ENCODE measurements around the gene JMJD6.
"Not testable (repeated sequence)": the region's sequence is repeated elsewhere in the genome, so short reads cannot be mapped to it uniquely, and the experiment has no call there.

JMJD6 gene

DNA sequence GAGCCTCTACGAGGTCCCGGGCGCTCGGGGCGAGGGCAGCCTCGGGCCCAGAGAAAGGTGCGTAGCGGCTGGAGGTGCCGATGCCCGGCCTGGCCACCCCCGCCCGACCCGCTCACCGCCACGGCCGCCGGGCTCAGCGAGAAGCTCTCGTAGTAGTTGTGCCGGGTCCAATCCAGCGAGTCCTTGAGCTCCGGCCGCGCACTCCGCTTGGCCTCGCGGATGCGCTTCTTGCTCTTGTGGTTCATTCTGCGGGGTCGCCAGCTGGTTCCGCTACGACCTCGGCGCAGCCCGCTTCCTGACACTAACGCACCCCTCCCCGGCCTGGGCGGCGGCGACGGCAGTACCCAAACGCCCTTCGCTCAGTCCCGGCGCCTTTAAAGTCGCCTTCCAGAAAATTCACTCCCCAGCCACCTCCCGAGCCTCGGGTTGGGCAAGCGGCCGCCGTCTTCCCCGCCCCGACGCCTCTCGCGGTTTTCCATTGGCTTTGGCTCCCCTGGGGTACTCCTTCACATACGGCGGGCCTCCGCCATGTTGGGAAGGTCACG lies at the start of gene JMJD6:
JMJD6 (minus strand) TSS at position 376 of the 545 bp plus-strand sequence; CDS start at position 245, 131 bp downstream.
- peak; percentile 96 for DNase-seq

GRCh38 chr17:76775021-76775600 lies 48.7 kb upstream of the JMJD6 start:
- DNase-seq: no peak

DNA sequence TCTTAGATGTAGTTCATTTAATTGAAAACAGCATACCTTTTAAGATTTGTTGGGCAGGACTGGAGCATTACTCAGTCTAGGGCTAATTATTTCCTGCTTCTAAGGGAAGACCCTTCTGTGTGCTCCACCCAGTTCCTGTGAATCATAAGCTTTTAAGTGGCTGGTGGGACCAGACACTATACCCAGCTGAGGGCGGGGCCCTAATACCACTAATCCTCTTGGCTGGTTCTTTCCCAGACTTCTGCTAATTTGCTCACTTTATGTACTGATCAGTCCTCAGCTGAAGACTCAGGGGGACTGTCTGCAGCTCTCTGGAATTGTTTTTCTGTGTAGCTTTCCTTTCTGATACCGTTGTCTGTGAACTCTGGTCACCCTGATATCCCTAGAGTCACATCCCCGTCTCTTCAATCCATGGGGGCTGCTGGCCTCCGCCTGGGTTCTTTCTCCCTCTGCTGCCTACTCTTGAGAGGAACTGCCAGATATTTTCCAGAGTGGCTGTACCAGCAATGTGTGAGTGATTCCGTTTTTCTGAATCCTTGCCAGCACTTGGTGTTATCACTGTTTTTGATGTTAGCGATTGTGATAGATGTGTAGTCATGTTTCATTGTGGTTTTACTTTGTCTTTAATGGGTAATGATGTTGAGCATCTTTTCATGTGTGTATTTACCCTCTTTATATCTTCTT lies 46.6 kb upstream of the JMJD6 start:
- peak; percentile 31 for DNase-seq

DNA sequence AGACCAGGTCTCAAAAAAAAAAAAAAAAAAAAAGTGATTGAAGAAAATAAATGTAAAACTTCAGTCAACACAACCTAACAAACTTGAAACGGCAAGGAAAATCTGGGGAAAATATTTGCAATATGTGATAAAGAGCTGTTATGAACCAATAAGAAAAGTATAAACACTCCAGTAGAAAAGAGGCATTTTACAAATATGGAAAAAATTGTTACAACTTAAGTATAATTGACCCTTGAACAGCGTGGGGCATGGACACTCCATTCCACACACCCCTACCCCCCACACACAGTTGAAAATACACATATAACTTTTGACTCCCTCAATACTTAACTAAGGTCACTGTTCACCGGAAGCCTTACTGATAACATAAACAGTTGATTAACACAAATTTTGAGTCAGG lies 32.2 kb upstream of the JMJD6 start:
- DNase-seq: no peak

DNA sequence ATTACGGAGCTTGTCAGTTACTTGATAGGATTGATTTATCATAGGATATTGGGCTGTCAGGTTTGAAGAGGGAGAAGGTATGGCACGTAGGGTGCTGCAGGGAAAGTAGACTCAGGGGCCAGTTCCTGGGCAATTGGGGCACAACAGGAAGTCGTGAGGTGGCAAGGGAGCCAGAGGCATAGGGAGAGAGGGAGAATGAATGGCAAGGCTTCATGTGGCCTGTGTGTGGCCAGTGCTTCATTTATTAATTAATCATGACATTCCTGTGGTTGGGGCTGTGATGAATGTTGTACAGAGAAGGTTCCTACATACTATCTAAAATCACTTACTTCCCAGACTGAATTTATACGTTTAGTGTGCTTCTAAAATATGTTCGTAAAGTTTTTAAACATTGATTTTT lies 30.9 kb upstream of the JMJD6 start:
- no peak for DNase-seq

GRCh38 chr17:76755285-76755684 lies 28.9 kb upstream of the JMJD6 start:
- no peak for DNase-seq

- peak; percentile 27 for DNase-seq
Measured at GRCh38 chr17:76753061-76753961, 26.9 kb upstream of the JMJD6 start.

- no peak for DNase-seq
Measured at GRCh38 chr17:76752006-76752405, 25.6 kb upstream of the JMJD6 start.

DNA sequence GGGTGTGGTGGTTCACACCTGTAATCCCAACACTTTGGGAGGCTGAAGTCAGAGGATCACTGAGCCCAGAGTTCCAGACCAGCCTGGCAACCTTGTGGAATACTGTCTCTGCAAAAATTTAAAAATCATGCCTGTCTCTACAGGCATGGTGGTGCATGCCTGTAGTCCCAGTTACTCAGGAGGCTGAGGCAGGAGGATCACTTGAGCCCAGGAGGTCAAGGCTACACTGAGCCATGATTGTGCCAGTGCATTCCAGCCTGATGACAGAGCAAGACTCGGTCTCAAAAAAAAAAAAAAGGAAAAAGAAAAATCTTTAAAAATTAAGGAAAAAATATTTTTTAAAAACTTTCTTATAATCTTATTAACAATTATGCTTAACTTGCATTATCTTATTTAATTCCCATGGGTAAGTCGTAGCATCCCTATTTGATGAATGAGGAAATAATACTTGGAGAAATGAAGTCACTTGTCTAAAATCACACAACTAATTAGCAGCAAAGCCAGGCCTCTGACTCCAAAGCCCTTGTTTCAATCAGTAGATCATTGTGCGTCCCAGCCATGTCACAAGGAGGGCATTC lies 25.1 kb upstream of the JMJD6 start:
- DNase-seq: no peak

DNA sequence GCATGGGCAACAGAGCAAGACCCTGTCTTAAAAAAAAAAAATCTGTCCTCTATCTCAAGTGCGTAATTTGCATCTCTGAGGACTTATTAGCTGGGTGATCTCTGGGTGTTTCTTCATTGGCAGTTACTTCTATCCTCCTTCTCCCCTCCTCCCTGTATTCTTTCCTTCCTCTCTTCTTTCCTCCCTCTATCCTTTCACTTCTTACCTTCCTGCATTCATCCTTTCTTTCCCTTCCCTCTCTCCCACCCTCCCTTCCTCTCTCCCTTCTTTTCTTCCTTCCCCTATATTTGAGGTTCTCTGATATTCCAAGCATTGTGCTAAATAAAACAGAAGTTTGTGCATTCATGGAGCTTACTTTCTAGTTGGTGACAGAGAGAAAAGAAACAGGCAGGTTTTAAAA lies 22.3 kb upstream of the JMJD6 start:
- no peak for DNase-seq

GRCh38 chr17:76747716-76748363 lies 21.4 kb upstream of the JMJD6 start:
- DNase-seq: no peak

DNA sequence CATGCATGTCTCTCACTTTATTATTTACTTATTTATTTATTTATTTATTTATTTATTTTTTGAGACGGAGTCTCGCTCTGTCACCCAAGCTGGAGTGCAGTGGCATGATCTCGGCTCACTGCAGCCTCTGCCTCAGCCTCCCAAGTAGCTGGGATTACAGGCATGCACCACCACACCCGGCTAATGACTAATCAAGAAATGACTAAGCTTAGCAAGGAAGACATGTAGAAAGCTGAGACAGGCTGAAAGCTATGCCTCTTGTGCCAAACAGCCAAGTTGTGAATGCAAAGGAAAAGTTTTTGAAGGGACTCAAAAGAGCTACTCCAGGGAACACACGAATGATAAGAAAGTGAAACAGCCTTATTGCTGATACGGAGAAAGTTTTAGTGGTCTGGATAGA lies 19.4 kb upstream of the JMJD6 start:
- peak; percentile 33 for DNase-seq

GRCh38 chr17:76744747-76745146 lies 18.3 kb upstream of the JMJD6 start:
- DNase-seq: no peak

DNA sequence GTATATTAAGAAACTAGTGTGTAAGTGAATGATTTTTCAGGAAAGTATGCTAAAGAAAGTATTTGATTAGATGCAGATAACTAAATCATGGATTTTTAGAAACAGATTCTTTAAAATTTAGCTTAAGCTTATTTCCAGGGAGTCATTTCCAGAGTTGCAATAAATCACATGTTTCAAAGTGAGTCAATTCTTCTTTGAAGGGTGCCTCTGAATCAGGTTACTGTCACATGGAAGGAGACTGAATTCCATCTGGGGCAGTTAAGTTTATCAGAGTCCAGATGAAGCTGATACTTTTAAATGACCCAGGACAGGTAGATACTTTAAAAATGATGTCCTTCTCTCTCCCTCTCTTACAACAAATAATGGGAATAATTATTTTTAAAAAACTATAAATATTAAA lies 16.6 kb upstream of the JMJD6 start:
- DNase-seq: no peak

DNA sequence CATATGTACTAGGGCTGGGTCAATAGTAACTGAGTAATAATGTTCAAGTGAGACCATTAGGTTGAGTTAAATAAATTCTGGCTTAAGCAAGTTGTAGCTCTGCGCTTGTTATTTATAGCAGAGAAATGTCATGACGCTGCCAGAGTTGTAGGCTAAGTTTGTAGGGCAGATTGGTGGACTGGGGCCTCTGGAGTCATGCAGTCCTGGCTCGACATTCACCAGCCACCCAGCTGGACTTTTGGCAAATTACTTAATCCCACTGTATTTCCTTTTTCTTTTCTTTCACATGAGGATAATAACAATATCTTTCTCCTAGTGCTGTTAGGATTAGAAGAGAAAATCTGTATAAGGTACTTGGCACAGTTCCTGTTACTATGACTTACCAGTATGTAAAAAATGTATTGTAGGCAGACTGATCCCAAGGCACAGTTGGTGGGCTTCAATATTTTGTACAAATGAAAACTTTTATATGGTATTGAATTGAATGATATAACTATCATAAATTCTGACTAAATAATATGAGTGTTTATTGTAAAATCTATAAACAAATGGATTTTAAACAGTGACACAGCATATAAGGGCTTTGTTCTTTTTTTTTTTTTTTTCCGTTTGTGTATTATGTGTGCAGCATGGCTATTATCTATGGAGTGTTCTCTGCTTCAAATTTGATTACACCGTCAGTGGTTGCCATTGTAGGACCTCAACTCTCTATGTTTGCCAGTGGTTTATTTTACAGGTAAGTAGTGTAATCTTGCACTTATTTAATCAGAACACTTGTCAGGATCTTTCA lies 14.1 kb upstream of the JMJD6 start:
- DNase-seq: no peak

GRCh38 chr17:76739568-76740115 lies 13.2 kb upstream of the JMJD6 start:
- not testable (repeated sequence) for DNase-seq

- no peak for DNase-seq
Measured at GRCh38 chr17:76738468-76738850, 12.1 kb upstream of the JMJD6 start.

DNA sequence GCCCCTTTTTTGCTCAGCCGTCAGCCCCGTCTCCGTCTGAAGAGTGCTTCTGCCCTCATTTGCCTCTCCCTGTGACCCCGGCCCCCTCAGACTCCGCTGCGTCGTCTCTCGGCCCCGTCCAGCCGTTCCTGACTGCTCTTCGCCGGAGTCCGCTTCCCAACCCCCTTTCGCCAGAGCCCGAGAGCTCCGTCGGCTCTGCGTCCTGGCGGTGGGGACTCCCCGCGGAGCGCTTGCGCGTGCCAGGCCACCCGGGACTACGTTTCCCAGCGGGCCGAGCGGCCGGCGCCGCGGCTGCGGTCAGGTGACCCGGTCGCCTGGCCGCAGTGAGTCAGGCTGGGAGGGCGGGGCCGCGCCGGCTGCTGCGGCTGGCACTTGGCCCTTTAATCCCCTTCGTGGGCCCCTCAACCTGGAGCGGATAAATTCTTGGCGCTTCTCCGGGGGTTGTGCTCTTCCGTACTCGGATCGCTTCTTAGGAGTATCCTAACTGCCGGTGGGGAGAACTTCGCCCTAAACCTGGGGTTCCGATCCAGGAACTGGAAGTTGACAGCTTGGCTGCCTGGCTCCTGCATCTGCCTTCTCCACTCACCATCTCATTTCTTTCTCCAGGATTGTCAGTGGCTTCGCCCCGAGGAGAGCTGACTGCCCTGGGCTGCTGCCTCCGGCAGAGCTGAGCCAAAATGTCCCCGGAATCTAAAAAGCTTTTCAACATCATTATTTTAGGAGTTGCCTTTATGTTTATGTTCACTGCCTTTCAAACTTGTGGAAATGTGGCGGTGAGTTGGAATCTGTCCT lies 11.5 kb upstream of the JMJD6 start, which contains the start of gene MFSD11:
MFSD11 (plus strand) TSS at position 444 of the 792 bp plus-strand sequence; CDS start at position 678, 234 bp downstream.
- DNase-seq: peak; percentile 92

GRCh38 chr17:76737082-76737675 lies 10.8 kb upstream of the JMJD6 start, which contains the start of gene SRSF2:
Gene SRSF2 (minus strand): TSS chr17:76737331. CDS start chr17:76737160, 171 bp downstream.
- DNase-seq: peak; percentile 99
